ENCODE measurements around the gene UBAC1. TPM values are rescaled to one million over a fixed set of nuclear protein-coding genes. Genes with fewer than 3 reads are reported as not detected.

Gene UBAC1
- total RNA-seq, 1 donor from 2014 or later: 33.8 TPM

DNA sequence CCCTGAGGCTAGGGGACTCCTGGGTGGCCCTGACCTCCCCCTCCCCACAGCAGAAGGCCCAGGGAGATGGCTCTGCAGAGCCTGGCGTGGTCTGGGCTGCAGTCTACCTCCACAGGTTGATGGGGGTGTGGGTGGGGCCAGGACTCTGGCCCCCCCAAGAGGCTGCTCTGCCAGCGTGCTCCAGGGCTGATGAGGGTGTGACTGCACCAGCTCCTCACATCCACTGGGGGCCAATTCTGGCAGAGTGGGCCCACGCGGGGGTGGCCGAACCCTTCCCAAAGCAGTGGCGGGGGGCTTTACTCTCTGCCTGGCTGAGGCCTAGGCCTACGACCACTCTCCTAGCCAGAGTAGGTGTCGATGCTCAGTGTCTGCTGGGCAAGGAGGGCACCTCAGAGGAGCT is 28.0 kb upstream of the UBAC1 start:
- TF ChIP-seq, protein P1, sequence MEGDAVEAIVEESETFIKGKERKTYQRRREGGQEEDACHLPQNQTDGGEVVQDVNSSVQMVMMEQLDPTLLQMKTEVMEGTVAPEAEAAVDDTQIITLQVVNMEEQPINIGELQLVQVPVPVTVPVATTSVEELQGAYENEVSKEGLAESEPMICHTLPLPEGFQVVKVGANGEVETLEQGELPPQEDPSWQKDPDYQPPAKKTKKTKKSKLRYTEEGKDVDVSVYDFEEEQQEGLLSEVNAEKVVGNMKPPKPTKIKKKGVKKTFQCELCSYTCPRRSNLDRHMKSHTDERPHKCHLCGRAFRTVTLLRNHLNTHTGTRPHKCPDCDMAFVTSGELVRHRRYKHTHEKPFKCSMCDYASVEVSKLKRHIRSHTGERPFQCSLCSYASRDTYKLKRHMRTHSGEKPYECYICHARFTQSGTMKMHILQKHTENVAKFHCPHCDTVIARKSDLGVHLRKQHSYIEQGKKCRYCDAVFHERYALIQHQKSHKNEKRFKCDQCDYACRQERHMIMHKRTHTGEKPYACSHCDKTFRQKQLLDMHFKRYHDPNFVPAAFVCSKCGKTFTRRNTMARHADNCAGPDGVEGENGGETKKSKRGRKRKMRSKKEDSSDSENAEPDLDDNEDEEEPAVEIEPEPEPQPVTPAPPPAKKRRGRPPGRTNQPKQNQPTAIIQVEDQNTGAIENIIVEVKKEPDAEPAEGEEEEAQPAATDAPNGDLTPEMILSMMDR (IDR thresholded peaks at IDR 0.05; ENCODE audit: unreplicated experiment): no peak
- H3K4me1 Mint-ChIP-seq: peaks cover 42% of the 10 kb centered on the region
- no peaks in the 10 kb centered on the region for H3K9me3 Mint-ChIP-seq
- H3K27me3 Mint-ChIP-seq (ENCODE audit: low read depth): peaks cover 4% of the 10 kb centered on the region
- no peak overlapping the region for H3K4me3 Mint-ChIP-seq
- DNase-seq (ENCODE audit: low spot score in 2 of 2, unreplicated experiment in 2 of 2): no peak
- H3K36me3 Mint-ChIP-seq: no peaks in the 10 kb centered on the region
- no peak overlapping the region for H3K27ac Mint-ChIP-seq

DNA sequence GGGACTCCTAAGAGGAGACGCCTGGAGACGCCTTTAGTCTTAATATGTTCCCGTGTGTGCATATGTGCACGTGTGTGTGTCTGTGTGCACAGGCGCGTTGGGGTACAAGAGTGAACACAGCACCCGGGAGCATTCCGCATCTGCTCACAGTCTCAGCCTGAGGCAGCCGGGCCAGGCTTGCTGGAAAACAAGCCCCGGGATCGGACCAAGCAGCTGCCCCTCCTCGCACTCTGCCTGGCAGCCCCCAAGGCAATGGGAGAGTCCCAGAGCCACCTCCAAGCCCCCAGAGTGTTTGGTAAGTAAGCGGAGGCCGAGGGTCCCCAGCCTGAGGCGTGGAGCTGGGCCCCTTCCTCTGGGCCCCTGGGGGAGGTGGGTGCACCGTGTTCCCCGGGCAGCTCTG is 27.3 kb upstream of the UBAC1 start:
- no peaks in the 10 kb centered on the region for H3K9me3 Mint-ChIP-seq
- no peaks in the 10 kb centered on the region for H3K36me3 Mint-ChIP-seq
- H3K4me3 Mint-ChIP-seq: no peak overlapping the region
- no peak for DNase-seq (ENCODE audit: low spot score in 2 of 2, unreplicated experiment in 2 of 2)
- TF ChIP-seq, protein P1 (IDR thresholded peaks at IDR 0.05; ENCODE audit: unreplicated experiment): no peak
- H3K27me3 Mint-ChIP-seq (ENCODE audit: low read depth): peaks cover 4% of the 10 kb centered on the region
- H3K4me1 Mint-ChIP-seq: peaks cover 35% of the 10 kb centered on the region
- no peak overlapping the region for H3K27ac Mint-ChIP-seq

DNA sequence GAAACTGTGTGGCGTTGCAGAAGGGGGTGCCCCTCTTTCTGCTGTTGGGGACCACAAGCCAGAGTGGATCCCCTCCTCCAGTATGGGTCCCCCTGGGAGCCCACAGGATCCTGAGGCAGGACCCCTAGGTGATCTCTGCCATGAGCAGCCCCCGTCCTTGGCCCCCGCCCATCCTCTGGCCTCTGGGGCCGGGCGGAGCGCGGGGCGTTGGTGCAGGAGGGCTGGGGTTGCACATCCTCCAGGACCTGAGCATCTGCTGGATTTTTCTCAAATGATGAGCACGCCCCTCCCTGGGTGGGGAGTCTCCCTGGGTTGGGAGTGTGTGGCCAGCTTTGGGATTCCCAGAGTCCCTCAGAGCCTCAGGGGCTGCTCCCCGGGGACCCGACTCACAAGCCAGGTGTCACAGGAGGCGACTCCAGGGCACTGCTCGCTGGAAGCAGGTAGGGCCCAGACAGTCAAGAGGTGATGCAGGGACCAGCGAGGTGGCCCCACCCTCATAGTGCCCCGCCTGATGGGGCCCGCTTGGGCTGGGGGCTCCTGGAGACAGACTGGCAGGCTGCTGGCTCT is 26.7 kb upstream of the UBAC1 start:
- H3K4me3 Mint-ChIP-seq: no peak overlapping the region
- H3K27ac Mint-ChIP-seq: no peak overlapping the region
- DNase-seq (ENCODE audit: low spot score in 2 of 2, unreplicated experiment in 2 of 2): no peak
- no peaks in the 10 kb centered on the region for H3K9me3 Mint-ChIP-seq
- peaks cover 33% of the 10 kb centered on the region for H3K4me1 Mint-ChIP-seq
- TF ChIP-seq, protein P1 (IDR thresholded peaks at IDR 0.05; ENCODE audit: unreplicated experiment): no peak
- H3K27me3 Mint-ChIP-seq (ENCODE audit: low read depth): peaks cover 4% of the 10 kb centered on the region
- H3K36me3 Mint-ChIP-seq: no peaks in the 10 kb centered on the region

DNA sequence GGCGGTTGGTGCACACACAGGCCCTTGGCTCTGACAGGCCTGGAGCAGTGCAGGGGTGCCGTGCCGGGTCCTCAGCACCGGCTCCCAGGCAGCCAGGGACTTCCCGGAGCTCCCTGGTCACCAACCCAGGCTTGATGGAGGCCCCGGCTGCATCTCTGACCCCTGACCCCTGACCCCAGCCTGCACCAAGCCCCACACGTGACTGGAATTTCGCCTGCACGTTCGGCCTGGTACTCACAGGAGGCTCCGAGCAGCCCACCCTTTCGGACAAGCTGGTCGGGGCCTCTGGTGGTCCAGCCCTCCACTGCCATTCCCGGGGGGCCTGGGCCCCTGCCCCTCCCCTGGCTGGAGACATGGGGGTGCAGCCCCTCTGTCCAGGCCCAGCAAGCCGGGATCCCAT is 25.4 kb upstream of the UBAC1 start:
- no peak overlapping the region for H3K4me3 Mint-ChIP-seq
- H3K9me3 Mint-ChIP-seq: no peaks in the 10 kb centered on the region
- H3K27me3 Mint-ChIP-seq (ENCODE audit: low read depth): peaks cover 4% of the 10 kb centered on the region

DNA sequence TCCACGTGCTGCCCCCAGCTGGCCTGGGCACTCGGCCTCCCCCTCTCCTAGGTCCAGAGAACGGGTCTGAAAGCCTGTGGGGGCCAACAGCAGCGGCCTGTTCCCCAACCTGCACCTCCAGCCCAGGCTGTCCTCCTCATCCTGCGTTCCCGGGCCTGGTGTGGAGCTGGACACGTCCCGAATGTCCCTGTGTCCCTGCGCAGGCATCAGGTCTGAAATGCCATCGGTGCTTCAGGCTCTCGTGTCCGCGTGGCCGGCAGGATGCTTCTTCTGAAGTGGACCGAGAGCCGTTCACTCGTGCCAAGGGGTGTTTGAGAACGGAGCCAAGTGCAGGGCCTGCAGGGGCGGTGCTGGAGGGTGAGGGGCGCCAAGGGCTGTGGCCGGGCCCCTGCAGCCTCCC is 24.7 kb upstream of the UBAC1 start:
- H3K4me1 Mint-ChIP-seq: peaks cover 25% of the 10 kb centered on the region
- H3K36me3 Mint-ChIP-seq: no peaks in the 10 kb centered on the region
- H3K27ac Mint-ChIP-seq: no peak overlapping the region
- TF ChIP-seq, protein P1 (IDR thresholded peaks at IDR 0.05; ENCODE audit: unreplicated experiment): no peak
- H3K9me3 Mint-ChIP-seq: no peaks in the 10 kb centered on the region
- H3K27me3 Mint-ChIP-seq (ENCODE audit: low read depth): peaks cover 4% of the 10 kb centered on the region
- no peak for DNase-seq (ENCODE audit: low spot score in 2 of 2, unreplicated experiment in 2 of 2)
- no peak overlapping the region for H3K4me3 Mint-ChIP-seq

More for the DNA sequence above, 25.4 kb upstream of the UBAC1 start:
- Mint-ChIP-seq H3K4me1 (peaks cover 29% of the 10 kb centered on the region), H3K36me3 (no peaks in the 10 kb centered on the region), H3K27ac (no peak overlapping the region)
- TF ChIP-seq, protein P1 (IDR thresholded peaks at IDR 0.05; ENCODE audit: unreplicated experiment): no peak
- no peak for DNase-seq (ENCODE audit: low spot score in 2 of 2, unreplicated experiment in 2 of 2)

DNA sequence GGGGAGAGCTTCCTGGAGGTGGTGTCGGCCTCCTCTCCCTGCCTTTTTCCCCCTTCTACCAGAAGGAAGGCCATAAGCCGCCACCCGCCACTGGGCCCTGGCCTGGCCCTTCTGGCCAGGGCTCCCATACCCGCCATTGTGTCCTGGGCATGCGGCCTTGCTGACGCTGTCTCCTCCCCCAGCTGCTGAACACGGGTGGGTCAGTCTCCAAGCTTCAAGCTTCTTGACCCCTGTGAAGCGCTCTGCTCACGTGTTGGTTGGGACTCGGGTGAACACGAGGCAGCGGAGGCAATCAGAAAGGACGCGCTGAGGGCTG is 24.2 kb upstream of the UBAC1 start:
- H3K4me1 Mint-ChIP-seq: peaks cover 23% of the 10 kb centered on the region
- H3K27ac Mint-ChIP-seq: no peak overlapping the region
- no peaks in the 10 kb centered on the region for H3K36me3 Mint-ChIP-seq
- no peak for DNase-seq (ENCODE audit: low spot score in 2 of 2, unreplicated experiment in 2 of 2)
- TF ChIP-seq, protein P1 (IDR thresholded peaks at IDR 0.05; ENCODE audit: unreplicated experiment): no peak
- H3K4me3 Mint-ChIP-seq: no peak overlapping the region
- peaks cover 4% of the 10 kb centered on the region for H3K27me3 Mint-ChIP-seq (ENCODE audit: low read depth)
- no peaks in the 10 kb centered on the region for H3K9me3 Mint-ChIP-seq

All from mesothelial cell of epicardium (in vitro differentiated cells).